Thoracic aorta (tissue), 2 donors: ENCODE results near the gene TMEM167B. TPM values are rescaled to one million over a fixed set of nuclear protein-coding genes. Genes with fewer than 3 reads are reported as not detected.

Source experiments
- ATAC-seq: fragments of 150-250 bp; one replicate; pipeline ENCODE4 v1.8.0; 2017; ENCODE audit warnings: low read depth; ENCODE audit not compliant: insufficient number of reproducible peaks, low FRiP score
- DNase-seq: peaks from one replicate; pipeline ENCODE4 v3.0.0-alpha.2; 2020; ENCODE audit warnings: low spot score
- H3K27ac ChIP-seq, 2 donors: fragments of 200-600 bp; sonication (generic); 1 replicate in 1 of 2; 2 replicates in 1 of 2; pipeline ENCODE4 v1.5.1; 2016; ENCODE audit warnings: mild to moderate bottlenecking in 2 of 2, moderate library complexity in 2 of 2
- H3K27me3 ChIP-seq: fragments of 200-600 bp; sonication (generic); replicated peaks from 2 replicates; pipeline ENCODE4 v1.6.0; 2016; ENCODE audit warnings: mild to moderate bottlenecking; ENCODE audit not compliant: insufficient read depth
- H3K36me3 ChIP-seq: fragments of 200-600 bp; sonication (generic); one replicate; pipeline ENCODE4 v1.5.1; 2016
- H3K4me1 ChIP-seq, 2 donors: fragments of 200-600 bp; sonication (generic); 1 replicate in 1 of 2; 2 replicates in 1 of 2; pipeline versions ENCODE4 v1.5.1 to v1.6.0; 2016; ENCODE audit warnings: low read depth in 2 of 2, mild to moderate bottlenecking in 1 of 2; ENCODE audit not compliant: control insufficient read depth in 1 of 2
- H3K4me3 ChIP-seq: fragments of 200-600 bp; sonication (generic); 2 replicates; pipeline ENCODE4 v1.5.1; 2016; ENCODE audit warnings: mild to moderate bottlenecking
- H3K9me3 ChIP-seq: fragments of 200-600 bp; sonication (generic); 2 replicates; pipeline ENCODE4 v1.5.1; 2016
- total RNA-seq, 2 donors: library from RNA; depleted of rRNA; stranded (reverse); fragments of >200 nt; gene quantifications; one replicate each; pipeline versions ENCODE4 v1.1.0 to v1.2.3, GENCODE V29; 2016
- TF ChIP-seq, protein P1 (sequence below): fragments of 200-600 bp; sonication (generic); IDR thresholded peaks from one replicate; pipeline ENCODE4 v1.5.1; 2019; ENCODE audit warnings: antibody characterized with exemption

The TMEM167B gene
- total RNA-seq, 2 donors from 2014 or later: 25.3 to 33.2 TPM

DNA sequence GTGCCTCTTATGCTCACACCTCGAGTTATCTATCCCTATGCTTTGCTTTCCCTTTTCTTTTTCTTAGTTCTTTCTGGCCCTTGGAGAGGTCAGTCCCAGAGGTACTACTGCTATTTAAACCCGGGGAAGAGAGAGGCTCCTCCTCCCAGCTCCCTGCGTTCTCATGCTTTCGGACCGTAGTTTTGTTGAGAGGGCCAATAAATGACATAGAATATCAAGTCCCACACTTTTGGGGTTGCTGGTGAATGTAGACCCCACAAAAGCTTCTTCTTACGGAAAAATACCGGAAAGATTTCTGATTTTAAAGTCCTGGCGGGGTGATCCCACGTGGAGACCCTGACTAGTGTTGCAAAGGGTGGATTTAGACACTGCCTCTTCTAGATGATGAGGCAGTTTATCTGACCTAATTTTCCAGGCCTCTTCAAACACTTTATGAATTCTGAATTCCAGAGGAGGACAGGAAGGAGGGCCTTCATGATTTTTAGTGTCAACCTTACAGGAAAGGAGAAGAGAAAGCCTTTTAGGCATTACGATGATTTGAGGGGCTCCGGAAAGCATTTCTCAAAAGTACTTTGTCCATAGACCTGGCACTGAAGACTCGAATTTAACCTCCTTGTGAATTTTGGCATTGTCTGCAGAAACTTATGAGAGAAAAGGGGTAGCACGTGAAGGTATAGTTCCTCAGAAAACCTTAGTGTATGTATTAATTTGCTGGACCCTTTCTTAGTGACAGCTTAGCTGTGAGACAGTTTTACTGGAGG lies 694 bp downstream of the TMEM167B start:
- H3K27me3 ChIP-seq: no peaks in the 10 kb centered on the region
- peaks cover 9% of the 10 kb centered on the region for H3K36me3 ChIP-seq
- TF ChIP-seq, protein P1, sequence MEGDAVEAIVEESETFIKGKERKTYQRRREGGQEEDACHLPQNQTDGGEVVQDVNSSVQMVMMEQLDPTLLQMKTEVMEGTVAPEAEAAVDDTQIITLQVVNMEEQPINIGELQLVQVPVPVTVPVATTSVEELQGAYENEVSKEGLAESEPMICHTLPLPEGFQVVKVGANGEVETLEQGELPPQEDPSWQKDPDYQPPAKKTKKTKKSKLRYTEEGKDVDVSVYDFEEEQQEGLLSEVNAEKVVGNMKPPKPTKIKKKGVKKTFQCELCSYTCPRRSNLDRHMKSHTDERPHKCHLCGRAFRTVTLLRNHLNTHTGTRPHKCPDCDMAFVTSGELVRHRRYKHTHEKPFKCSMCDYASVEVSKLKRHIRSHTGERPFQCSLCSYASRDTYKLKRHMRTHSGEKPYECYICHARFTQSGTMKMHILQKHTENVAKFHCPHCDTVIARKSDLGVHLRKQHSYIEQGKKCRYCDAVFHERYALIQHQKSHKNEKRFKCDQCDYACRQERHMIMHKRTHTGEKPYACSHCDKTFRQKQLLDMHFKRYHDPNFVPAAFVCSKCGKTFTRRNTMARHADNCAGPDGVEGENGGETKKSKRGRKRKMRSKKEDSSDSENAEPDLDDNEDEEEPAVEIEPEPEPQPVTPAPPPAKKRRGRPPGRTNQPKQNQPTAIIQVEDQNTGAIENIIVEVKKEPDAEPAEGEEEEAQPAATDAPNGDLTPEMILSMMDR: no peak
- ATAC-seq (peak; percentile 46), DNase-seq (no peak)
- no peaks in the 10 kb centered on the region for H3K9me3 ChIP-seq
- peak overlapping the region; percentile 87 to 93 for H3K27ac ChIP-seq
- H3K4me3 ChIP-seq: peak overlapping the region; percentile 76
- peaks cover 20 to 30% of the 10 kb centered on the region in 2 donors for H3K4me1 ChIP-seq

DNA sequence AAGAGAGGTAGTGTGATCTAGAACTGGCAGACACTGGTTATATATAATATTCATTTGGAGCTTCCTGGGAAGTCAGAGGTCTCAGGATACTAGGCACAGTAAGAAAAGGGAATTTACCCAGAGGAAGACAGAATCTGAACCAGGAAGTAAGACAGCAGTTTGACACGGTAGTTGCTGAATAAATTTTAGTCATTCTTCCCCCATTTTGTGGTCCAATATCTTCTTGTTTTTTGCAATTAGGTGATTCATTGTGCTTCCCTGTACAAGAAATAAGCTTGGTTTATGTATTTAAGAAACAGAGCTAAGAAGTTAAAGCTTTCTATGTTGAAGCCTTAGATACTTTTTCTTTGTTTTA lies 1.3 kb downstream of the TMEM167B start:
- no peak for ATAC-seq
- Histone ChIP-seq H3K36me3 (peaks cover 9% of the 10 kb centered on the region), H3K27me3 (no peaks in the 10 kb centered on the region), H3K27ac (peak overlapping the region; percentile 87 to 93), H3K4me1 (peaks cover 20 to 30% of the 10 kb centered on the region in 2 donors), H3K9me3 (no peaks in the 10 kb centered on the region), H3K4me3 (peak overlapping the region; percentile 76)
- no peak for DNase-seq
- TF ChIP-seq, protein P1: no peak

DNA sequence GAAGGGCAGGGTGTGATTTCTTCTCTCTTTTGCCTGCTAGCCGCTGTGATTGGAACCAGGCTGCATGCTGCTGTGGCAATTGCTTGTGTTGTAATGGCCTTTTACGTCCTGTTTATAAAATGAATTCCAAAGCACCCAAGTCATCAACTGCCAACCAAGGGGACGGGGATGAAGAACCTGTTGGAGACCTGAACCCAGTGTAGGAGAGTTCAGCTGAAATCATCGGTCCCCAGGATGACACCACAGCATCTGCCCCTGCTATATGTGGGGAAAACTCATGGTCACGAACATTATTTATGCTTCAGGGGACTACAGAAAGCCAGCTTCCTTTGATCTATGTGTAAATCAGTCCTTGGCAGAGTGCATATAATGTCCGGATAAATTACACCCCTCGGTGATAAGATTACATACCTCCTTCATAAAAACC lies 3.8 kb downstream of the TMEM167B start:
- peaks cover 20 to 28% of the 10 kb centered on the region in 2 donors for H3K4me1 ChIP-seq
- DNase-seq (no peak), ATAC-seq (no peak)
- H3K27me3 ChIP-seq: no peaks in the 10 kb centered on the region
- TF ChIP-seq, protein P1: no peak
- H3K4me3 ChIP-seq: no peak overlapping the region
- H3K9me3 ChIP-seq: no peaks in the 10 kb centered on the region
- H3K27ac ChIP-seq: no peak overlapping the region
- peaks cover 9% of the 10 kb centered on the region for H3K36me3 ChIP-seq

DNA sequence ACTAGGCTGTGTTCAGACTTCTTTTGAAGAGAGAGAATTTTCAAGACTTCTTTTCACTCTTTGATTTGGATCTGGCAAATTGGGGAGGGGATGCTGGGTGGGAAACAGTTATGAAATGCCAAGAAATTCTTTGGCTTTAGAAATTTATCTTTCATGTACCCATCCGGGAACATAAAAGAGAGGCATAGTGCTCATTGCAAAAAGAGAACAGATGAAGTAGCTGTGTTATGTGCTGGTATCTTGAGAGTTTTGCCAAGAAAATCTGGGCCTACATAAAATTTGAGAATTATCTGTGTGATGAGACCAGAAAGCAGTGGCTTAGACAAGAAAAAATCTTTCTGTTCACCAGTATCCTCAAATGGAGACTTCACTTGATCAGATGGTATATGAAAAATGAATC lies 4.3 kb downstream of the TMEM167B start:
- no peaks in the 10 kb centered on the region for H3K27me3 ChIP-seq
- H3K27ac ChIP-seq: no peak overlapping the region
- H3K36me3 ChIP-seq: peaks cover 9% of the 10 kb centered on the region
- H3K9me3 ChIP-seq: no peaks in the 10 kb centered on the region
- ATAC-seq (no peak), DNase-seq (no peak)
- no peak overlapping the region for H3K4me3 ChIP-seq
- peaks cover 19 to 23% of the 10 kb centered on the region in 2 donors for H3K4me1 ChIP-seq
- TF ChIP-seq, protein P1: no peak

DNA sequence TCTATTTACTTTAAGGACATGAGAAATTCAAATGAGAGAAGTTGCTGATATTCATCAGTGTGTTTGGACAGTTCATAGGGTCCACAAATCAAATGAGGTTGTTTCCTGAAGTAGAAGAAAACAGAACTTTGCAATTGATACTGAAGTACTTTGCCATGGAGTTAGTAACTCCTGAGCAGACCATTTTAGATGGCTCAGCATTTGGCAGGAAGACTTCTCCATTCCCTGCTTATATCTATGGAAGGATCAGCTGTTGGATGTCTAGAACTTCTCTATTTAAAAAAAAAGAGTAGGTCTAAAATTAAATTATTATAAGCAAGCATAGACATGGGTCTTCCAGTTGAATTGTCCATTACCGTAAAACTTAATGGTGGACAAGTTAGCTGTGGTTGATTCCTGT lies 5.1 kb downstream of the TMEM167B start:
- H3K4me3 ChIP-seq: no peak overlapping the region
- no peak overlapping the region for H3K27ac ChIP-seq
- ATAC-seq (no peak), DNase-seq (no peak)
- H3K36me3 ChIP-seq: peaks cover 9% of the 10 kb centered on the region
- H3K9me3 ChIP-seq: no peaks in the 10 kb centered on the region
- H3K4me1 ChIP-seq: peaks cover 17 to 20% of the 10 kb centered on the region in 2 donors
- TF ChIP-seq, protein P1: no peak
- no peaks in the 10 kb centered on the region for H3K27me3 ChIP-seq
